CD14-positive monocyte (primary cell): ENCODE results near the gene IQUB. TPM values are rescaled to one million over a fixed set of nuclear protein-coding genes. Genes with fewer than 3 reads are reported as not detected.

ENCODE experiments used
- DNase-seq, 3 donors: peaks; one replicate each; pipeline ENCODE4 v3.0.0-alpha.2; 2011 to 2022
- H2AFZ ChIP-seq: 2 replicates; pipeline ENCODE4 v1.6.0; 2012; ENCODE audit warnings: mild to moderate bottlenecking, low read depth, low read length, inconsistent platforms; ENCODE audit not compliant: insufficient read depth, poor library complexity, severe bottlenecking
- H3K27ac ChIP-seq, 2 donors: 1 replicate in 1 of 2; 2 replicates in 1 of 2; pipeline ENCODE4 v1.5.1; 2012 to 2013; ENCODE audit warnings: low read length in 2 of 2, control low read depth in 1 of 2, inconsistent platforms in 1 of 2, low read depth in 1 of 2, mild to moderate bottlenecking in 1 of 2
- H3K27me3 ChIP-seq, 2 donors: one replicate each; pipeline versions ENCODE4 v1.6.0 to v1.6.1; 2011 to 2013; ENCODE audit warnings: low read length in 2 of 2; ENCODE audit not compliant: control insufficient read depth in 2 of 2, insufficient read depth in 2 of 2
- H3K36me3 ChIP-seq, 2 donors: replicated peaks in 1 of 2; 1 replicate in 1 of 2; 2 replicates in 1 of 2; pipeline versions ENCODE4 v1.5.1 to v1.6.1; 2012 to 2013; ENCODE audit warnings: low read length in 2 of 2, control low read depth in 1 of 2, inconsistent platforms in 1 of 2, mild to moderate bottlenecking in 1 of 2; ENCODE audit not compliant: insufficient read depth in 2 of 2, control insufficient read depth in 1 of 2
- H3K4me1 ChIP-seq, 2 donors: 1 replicate in 1 of 2; 2 replicates in 1 of 2; pipeline versions ENCODE4 v1.5.1 to v1.6.1; 2012 to 2013; ENCODE audit warnings: low read length in 2 of 2, control low read depth in 1 of 2, inconsistent platforms in 1 of 2, mild to moderate bottlenecking in 1 of 2, moderate library complexity in 1 of 2; ENCODE audit not compliant: insufficient read depth in 2 of 2, control insufficient read depth in 1 of 2
- H3K4me2 ChIP-seq: replicated peaks from 2 replicates; pipeline ENCODE3; 2012; ENCODE audit warnings: low read length, moderate library complexity, mild to moderate bottlenecking; ENCODE audit not compliant: poor library complexity, severe bottlenecking; ENCODE audit errors: extremely low read depth
- H3K4me3 ChIP-seq, 3 experiments: fragments of 200-600 bp in 1 of 3; sonication (generic) in 1 of 3; replicated peaks in 1 of 3; 1 replicate in 2 of 3; 2 replicates in 1 of 3; pipeline ENCODE4 v1.5.1; 2011 to 2013; ENCODE audit warnings: low read length in 3 of 3, mild to moderate bottlenecking in 3 of 3, control low read depth in 2 of 3, low read depth in 2 of 3, inconsistent platforms in 1 of 3, moderate library complexity in 1 of 3
- H3K79me2 ChIP-seq: 2 replicates; pipeline ENCODE4 v1.6.0; 2012; ENCODE audit warnings: mild to moderate bottlenecking, control low read depth, inconsistent platforms, low read length, moderate library complexity; ENCODE audit not compliant: insufficient read depth
- H3K9ac ChIP-seq: 2 replicates; pipeline ENCODE4 v1.6.0; 2017; ENCODE audit warnings: low read length, mild to moderate bottlenecking; ENCODE audit not compliant: insufficient read depth, poor library complexity, severe bottlenecking
- H3K9me3 ChIP-seq, 2 donors: replicated peaks in 1 of 2; 1 replicate in 1 of 2; 2 replicates in 1 of 2; pipeline versions ENCODE4 v1.5.1 to v1.6.1; 2012 to 2013; ENCODE audit warnings: low read length in 2 of 2, control low read depth in 1 of 2; ENCODE audit not compliant: control insufficient read depth in 1 of 2, insufficient read depth in 1 of 2
- H4K20me1 ChIP-seq: 2 replicates; pipeline ENCODE4 v1.6.0; 2012; ENCODE audit warnings: mild to moderate bottlenecking, low read length, control low read depth, moderate library complexity; ENCODE audit not compliant: insufficient read depth
- H3K27ac Mint-ChIP-seq, 7 donors: one replicate each; pipeline ENCODE4 v1.8.0; 2020; ENCODE audit warnings: mild to moderate bottlenecking in 7 of 7, mixed read lengths in 7 of 7, moderate library complexity in 6 of 7, inconsistent platforms in 2 of 7
- H3K27me3 Mint-ChIP-seq, 3 donors: one replicate each; pipeline ENCODE4 v1.8.0; 2021 to 2022; ENCODE audit warnings: low read depth in 3 of 3, mild to moderate bottlenecking in 3 of 3, mixed read lengths in 3 of 3, moderate library complexity in 3 of 3, inconsistent platforms in 1 of 3
- H3K36me3 Mint-ChIP-seq, 2 donors: one replicate each; pipeline ENCODE4 v1.8.0; 2020; ENCODE audit warnings: mixed read lengths in 2 of 2, inconsistent platforms in 1 of 2, mild to moderate bottlenecking in 1 of 2
- H3K4me1 Mint-ChIP-seq: one replicate; pipeline ENCODE4 v1.8.0; 2020; ENCODE audit warnings: mild to moderate bottlenecking, mixed read lengths
- H3K4me3 Mint-ChIP-seq, 2 donors: one replicate each; pipeline ENCODE4 v1.8.0; 2020; ENCODE audit warnings: mild to moderate bottlenecking in 2 of 2, mixed read lengths in 2 of 2, moderate library complexity in 1 of 2
- H3K9me3 Mint-ChIP-seq, 7 donors: one replicate each; pipeline ENCODE4 v1.8.0; 2020 to 2022; ENCODE audit warnings: mixed read lengths in 7 of 7, mild to moderate bottlenecking in 6 of 7, moderate library complexity in 6 of 7, inconsistent platforms in 2 of 7
- CTCF ChIP-seq: fragments of 200-600 bp; IDR thresholded peaks from one replicate; pipeline ENCODE4 v1.8.0; 2022; ENCODE audit warnings: antibody characterized with exemption, mild to moderate bottlenecking
- WGBS: methylation state at CpG from one replicate; pipeline ENCODE4 v1.1.5; 2013; ENCODE audit warnings: missing lambda C conversion rate; ENCODE audit not compliant: insufficient coverage; 5-methylcytosine and 5-hydroxymethylcytosine counted together
- intact Hi-C, 2 donors: fragments of 100-400 bp; cut with micrococcal nuclease; formaldehyde crosslinking; loops; one replicate each; pipeline versions ENCODE4 v1.15.0 to v1.15.1; 2023
- polyA plus RNA-seq, 3 donors: library from polyadenylated mRNA; depleted of rRNA in 1 of 3; unstranded in 2 of 3; stranded (reverse) in 1 of 3; fragments of 300-500 nt in 2 of 3; fragments of >200 nt in 1 of 3; fragmentation: Illumina TruSeq in 2 of 3; gene quantifications; 1 replicate in 2 of 3; 2 replicates in 1 of 3; pipeline ENCODE4 v1.2.3, GENCODE V29; 2012 to 2021

The IQUB gene
- polyA plus RNA-seq, 3 donors: 0.07 TPM; not detected in 2

- Mint-ChIP-seq H3K27me3 (peaks cover 0 to 3% (median 0%) of the 10 kb centered on the region in 3 donors), H3K4me1 (no peaks in the 10 kb centered on the region), H3K27ac (no peak overlapping the region), H3K36me3 (no peaks in the 10 kb centered on the region), H3K4me3 (no peak overlapping the region), H3K9me3 (peaks cover 0 to 4% (median 0%) of the 10 kb centered on the region in 7 donors)
- Histone ChIP-seq H3K79me2 (no peaks in the 10 kb centered on the region), H3K4me3 (no peak overlapping the region), H3K27ac (no peak overlapping the region), H3K27me3 (no peaks in the 10 kb centered on the region), H3K9ac (no peak overlapping the region), H2AFZ (no peak overlapping the region), H3K9me3 (no peaks in the 10 kb centered on the region), H3K4me2 (no peak overlapping the region), H4K20me1 (no peaks in the 10 kb centered on the region), H3K4me1 (no peaks in the 10 kb centered on the region), H3K36me3 (no peaks in the 10 kb centered on the region)
- no peak for DNase-seq
- 100% methylated on average over 1 of the region's 2 CpGs for WGBS
- intact Hi-C loops: no loop called here
- TF ChIP-seq CTCF: no peak
These were observed 96.9 kb downstream of the IQUB start for GRCh38 chr7:123437447-123437995.

GRCh38 chr7:123435080-123435700 is 99.2 kb downstream of the IQUB start:
- Mint-ChIP-seq H3K4me1 (no peaks in the 10 kb centered on the region), H3K36me3 (no peaks in the 10 kb centered on the region), H3K27me3 (peaks cover 0 to 3% (median 0%) of the 10 kb centered on the region in 3 donors), H3K27ac (no peak overlapping the region), H3K9me3 (peaks cover 0 to 4% (median 0%) of the 10 kb centered on the region in 7 donors), H3K4me3 (no peak overlapping the region)
- no peak for DNase-seq
- Histone ChIP-seq H3K27ac (no peak overlapping the region), H3K4me2 (no peak overlapping the region), H3K27me3 (no peaks in the 10 kb centered on the region), H2AFZ (no peak overlapping the region), H3K9me3 (no peaks in the 10 kb centered on the region), H3K79me2 (no peaks in the 10 kb centered on the region), H3K4me3 (no peak overlapping the region), H3K36me3 (no peaks in the 10 kb centered on the region), H3K9ac (no peak overlapping the region), H3K4me1 (no peaks in the 10 kb centered on the region), H4K20me1 (no peaks in the 10 kb centered on the region)
- 100% methylated on average over 1 of the region's 4 CpGs for WGBS
- no peak for TF ChIP-seq CTCF
- intact Hi-C loops: no loop called here
